GM19463 (cell line): ENCODE data around the gene BLM.

Source experiments
- ATAC-seq: cut with Tn5 transposase; IDR thresholded peaks from one replicate; pipeline ENCODE4 v1.9.1; 2021; ENCODE audit warnings: mild to moderate bottlenecking, moderate library complexity; ENCODE audit not compliant: unreplicated experiment

Gene BLM

DNA sequence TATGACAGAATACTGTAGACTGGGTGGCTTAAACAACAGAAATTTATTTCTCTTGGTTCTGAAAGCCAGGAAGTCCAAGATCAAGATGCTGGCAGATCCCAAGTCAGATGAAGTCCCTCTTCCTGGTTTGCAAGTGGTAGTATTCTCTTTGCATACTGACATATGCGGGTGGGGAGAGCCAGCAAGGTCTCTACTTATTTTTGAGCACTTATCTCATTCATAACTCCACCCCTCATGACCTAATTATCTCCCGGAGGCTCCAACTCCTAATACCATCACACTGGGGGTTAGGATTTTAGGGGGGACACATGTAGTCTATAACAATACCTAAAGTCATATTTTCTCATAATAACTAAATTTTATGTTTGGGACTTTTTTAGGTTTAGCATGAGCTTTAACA lies 65.3 kb downstream of the BLM start:
- no peak for ATAC-seq

GRCh38 chr15:90787881-90788280 lies 70.7 kb downstream of the BLM start:
- ATAC-seq: no peak

DNA sequence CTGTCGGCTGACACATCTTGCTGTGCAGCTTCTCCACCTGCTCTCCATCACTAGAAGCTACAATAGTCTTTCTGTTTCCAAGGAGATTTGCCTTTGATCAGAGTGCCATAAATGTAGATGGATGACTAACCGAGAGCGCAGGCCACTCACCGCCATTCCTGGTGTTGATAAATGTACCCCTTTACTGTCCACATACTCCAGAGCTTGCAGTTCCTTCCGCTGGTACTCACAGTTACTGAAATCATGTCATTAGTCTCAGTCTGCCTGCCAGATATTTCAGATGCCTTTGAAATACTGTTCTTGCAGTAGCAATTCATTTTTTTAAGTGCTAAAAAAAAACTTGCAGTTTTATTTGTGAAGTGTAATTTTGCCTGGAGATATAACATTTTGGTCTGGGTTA lies 72.3 kb downstream of the BLM start:
- no peak for ATAC-seq

DNA sequence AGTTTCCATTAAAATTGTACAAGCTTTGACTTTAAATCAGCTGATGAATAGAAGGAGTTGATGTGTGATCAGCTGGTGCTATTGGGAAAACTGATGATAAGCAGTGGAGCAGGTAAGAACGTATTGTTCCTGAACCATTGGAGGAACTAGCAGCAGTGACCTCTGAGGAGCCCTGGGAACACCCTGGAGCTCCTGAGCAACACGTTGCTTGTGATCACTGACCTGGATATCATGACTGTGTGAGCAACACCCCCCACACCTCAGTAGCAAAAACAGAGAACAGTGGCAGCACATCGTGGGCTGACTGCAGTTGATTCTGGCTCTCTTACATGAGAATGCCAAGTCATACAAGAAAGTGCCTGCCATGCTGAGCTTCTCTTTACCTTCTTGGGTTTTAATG lies 72.9 kb downstream of the BLM start:
- ATAC-seq: no peak

- ATAC-seq: no peak
Measured at GRCh38 chr15:90790561-90790960, 73.4 kb downstream of the BLM start.

DNA sequence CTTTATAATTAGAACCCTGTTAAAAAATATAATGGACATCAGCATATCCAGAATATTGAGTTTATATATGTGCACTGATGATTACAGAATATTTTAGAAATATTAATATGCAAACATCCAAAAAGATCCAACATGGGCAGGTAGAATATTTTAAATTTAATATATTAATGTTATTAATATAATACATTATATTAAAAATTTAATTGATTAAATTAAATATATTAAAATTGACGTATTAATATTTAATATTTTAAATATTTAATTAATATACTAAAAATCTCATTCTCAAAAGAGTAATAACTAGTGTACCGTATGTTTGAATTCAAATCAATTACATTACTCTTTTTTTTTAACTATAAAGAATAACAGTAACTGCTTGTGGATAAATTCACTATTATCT lies 77.4 kb downstream of the BLM start:
- ATAC-seq: no peak

DNA sequence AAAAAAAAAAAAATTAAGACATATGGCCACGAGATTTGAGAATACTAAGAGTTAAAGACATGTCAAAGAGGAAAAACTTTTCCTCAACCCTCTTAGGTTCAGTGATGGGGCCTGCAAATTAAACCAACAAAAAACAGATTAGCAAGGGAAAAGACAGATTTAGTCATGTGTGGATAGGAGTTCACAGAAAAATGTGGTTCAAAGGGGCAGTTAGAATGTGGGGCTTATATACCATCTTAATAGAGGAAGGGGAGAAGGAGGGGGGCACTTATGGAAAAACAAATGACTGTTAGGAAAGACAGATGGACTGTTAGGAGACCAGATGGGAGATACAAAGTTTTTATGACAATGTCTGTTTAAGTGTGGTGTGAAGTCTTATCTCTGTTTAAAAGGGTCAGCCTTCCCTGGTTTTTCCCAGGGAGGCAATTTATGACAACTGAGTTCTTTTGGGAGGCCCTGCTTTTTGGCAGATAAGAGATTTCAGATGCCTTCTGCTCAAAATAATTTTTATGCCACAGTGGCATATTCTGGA lies 82.6 kb downstream of the BLM start:
- no peak for ATAC-seq

DNA sequence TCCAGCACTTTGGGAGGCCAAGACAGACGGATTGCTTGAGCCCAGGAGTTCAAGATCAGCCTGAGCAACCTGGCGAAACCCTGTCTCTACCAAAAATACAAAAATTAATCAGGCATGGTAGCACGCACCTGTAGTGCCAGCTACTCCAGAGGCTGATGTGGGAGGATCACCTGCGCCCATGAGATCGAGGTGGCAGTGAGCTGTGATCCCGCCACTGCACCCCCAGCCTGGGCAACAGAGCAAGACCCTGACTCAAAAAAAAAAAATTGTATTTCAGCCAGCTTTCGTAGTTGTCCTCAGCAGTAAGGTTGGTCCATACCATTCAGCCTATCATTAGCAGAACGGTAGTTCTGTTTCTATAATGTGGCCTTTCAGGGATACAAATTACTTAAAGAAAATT lies 84.7 kb downstream of the BLM start:
- ATAC-seq: no peak

GRCh38 chr15:90807074-90807785 lies 90.1 kb downstream of the BLM start:
- ATAC-seq: no peak

- ATAC-seq: no peak
Measured at GRCh38 chr15:90807786-90808086, 90.6 kb downstream of the BLM start.

- no peak for ATAC-seq
Measured at GRCh38 chr15:90808517-90809235, 91.5 kb downstream of the BLM start.

DNA sequence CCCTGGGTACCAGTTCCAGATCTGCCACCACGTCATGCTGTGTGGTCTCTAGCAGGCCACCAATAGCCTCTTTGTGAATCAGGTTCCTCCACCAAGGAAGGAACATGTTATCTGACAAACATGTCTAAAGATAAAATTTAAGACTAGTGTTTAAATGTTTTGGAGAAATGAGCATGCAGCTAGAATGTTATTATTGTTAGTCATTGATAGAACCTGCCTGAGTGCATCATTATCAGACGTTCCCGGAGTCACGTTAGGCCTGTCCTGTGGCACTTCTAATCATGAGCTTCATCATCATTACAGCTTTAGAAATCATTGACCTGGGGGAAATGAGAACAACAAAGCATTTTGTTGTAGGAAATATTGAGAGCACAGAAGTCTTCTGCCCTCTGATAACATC lies 92.4 kb downstream of the BLM start:
- ATAC-seq: no peak

DNA sequence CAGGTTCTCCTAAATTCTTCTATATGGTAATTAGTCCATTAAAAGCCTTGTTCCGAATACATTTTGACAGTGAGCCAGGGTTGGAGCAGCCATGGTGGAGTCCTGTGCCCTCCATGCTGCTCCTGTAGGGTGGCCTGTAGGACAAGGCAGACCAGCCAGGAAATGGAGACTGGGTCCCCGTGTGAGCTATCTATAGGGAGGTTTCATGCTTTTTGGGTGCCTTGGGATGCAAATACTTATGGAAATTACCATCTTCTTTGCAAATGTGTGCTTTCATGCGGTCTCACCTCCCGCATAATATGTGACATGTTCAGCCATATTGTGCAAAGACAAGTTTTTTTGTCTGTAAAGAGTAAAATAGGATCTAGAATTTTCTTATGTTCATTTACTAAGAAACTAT lies 93.2 kb downstream of the BLM start:
- ATAC-seq: no peak

GRCh38 chr15:90812171-90812957 lies 95.2 kb downstream of the BLM start:
- ATAC-seq: no peak

- no peak for ATAC-seq
Measured at GRCh38 chr15:90812958-90813265, 95.8 kb downstream of the BLM start.

DNA sequence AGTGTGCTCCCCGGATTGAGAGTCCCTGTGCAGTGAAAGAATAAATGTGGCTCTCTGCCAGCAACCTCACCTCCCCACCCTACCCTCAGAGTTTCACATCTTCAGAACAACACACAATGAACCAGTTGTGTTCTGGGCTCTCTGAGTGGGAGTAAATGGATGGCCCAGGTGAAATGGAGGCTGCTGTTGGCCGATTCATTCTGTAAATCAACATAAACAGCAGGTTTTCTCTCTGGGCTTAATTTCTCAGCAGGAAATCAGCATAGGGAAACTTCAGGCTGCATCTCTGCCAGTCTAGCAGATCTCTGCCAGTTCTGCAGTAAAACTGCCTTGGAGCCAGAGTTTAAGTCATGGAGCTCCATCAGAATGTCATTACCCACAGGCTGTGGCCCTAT lies 96.6 kb downstream of the BLM start:
- ATAC-seq: no peak

DNA sequence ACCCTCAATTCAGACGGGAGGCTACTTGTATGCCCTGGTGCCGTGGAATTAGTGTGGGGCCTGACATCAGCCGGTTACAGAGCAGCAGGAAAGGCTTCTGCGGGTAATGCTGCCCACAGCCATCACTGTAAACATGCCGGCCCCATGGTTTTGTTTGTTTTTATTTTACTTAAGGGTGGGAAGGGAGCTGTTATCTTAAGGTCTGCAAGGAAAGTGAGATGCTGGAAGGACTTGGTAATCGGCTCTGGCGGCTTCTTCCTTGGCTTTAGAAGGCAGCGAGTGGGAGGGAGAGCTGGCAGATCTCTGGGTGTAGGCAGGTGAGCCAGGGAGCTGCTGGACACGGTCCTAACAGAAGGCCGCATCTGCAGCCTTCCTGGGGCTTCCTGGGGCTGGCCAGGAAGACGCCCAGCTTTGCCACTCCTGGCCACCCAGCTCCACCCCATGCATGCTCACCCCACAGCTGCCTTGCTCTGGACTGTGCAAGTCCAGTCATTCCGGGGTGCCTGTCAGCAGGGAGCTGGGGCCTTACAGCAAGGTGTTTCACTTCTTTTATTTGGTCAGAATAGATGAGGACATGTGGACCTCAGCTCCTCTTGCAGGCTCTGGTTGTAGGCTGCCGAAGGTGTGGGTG lies 97.2 kb downstream of the BLM start:
- ATAC-seq: no peak

DNA sequence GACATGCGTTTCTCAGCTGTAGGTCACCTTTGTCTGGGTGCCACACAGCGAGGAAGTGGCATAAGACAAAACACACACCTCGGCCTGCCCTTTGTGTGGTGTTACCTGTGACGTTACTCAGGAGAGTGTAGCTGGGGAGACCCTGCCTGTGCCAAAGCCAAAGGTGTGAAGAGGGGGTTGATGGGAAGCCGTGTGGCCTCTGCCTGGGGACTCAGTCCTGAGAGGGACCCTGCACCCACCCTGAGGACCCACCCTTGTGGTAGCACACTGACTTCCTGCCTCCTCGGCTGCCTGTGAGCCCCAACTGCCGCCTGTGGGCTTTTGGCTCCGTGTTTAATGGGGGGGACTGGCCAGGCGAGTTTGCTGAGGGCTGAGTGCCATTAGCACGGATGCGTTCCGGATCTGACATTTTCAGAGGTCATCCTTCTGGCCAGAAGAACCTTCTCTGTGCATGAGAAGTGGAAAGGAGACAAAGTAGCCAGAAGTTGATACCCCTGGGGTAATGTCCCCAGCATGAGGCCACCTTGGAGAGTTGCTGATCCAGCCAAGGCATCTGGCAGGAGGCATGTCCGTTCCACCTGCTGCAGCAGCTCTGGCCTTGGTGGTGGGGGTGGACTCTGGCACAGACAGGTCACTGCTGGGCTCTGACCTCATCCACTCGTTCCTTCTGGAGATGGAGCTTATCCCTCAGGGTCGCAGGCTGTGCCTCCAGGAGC lies 99.4 kb downstream of the BLM start:
- ATAC-seq: no peak

GRCh38 chr15:90817117-90818057 lies 100.2 kb downstream of the BLM start:
- no peak for ATAC-seq
